Fibroblast of lung (primary cell): ENCODE results near the gene SP8.

Experiments
- CTCF ChIP-seq, 2 donors: IDR thresholded peaks in 1 of 2; conservative IDR thresholded peaks in 1 of 2; 1 replicate in 1 of 2; 2 replicates in 1 of 2; pipeline ENCODE4 v1.5.1; 2011 to 2012; ENCODE audit warnings: low read length in 2 of 2, control low read depth in 1 of 2, inconsistent platforms in 1 of 2, low read depth in 1 of 2, mild to moderate bottlenecking in 1 of 2
- EZH2 ChIP-seq: IDR thresholded peaks from 2 replicates; pipeline ENCODE4 v1.5.1; 2012; ENCODE audit warnings: low read length, control low read depth, mild to moderate bottlenecking; ENCODE audit errors: missing control alignments

DNA sequence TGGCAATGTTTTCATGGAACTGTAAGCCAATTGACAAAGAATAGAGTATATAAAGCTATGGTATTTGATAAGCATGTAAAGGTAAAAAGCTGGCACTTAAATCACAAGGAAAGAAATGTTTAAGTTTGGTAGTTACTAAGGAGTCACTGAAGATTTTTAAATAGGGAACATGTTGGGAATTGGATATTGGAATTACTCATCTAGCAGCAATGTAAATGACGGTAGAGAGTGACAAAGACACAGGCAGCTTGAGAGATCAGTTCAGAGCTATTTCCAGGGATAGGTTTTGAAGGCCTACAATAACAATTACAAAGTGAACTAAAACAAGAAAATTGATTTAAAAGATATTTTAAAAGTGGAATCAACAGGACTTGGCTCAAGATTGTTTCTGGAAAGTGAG is 36.8 kb downstream of the SP8 start:
- no peak for TF ChIP-seq EZH2
- no peak for TF ChIP-seq CTCF (conservative IDR thresholded peaks at IDR 0.05 in 1 of 2, IDR thresholded peaks at IDR 0.05 in 1 of 2; ENCODE audit: low read depth in 1 of 2, low read length in 2 of 2)
